Trophoblast cell (in vitro differentiated cells and primary cell): ENCODE results near the gene TFCP2L1.
"Not testable (repeated sequence)": the region's sequence is repeated elsewhere in the genome, so short reads cannot be mapped to it uniquely, and the experiment has no call there.

Experiments
- DNase-seq, 2 donors: peaks; one replicate each; pipeline ENCODE4 v3.0.0-alpha.2; 2016
- H2AFZ ChIP-seq: 2 replicates; pipeline ENCODE4 v1.6.1; 2013; ENCODE audit warnings: low read length, moderate library complexity, mild to moderate bottlenecking; ENCODE audit not compliant: insufficient read depth, poor library complexity
- H2AK5ac ChIP-seq: 2 replicates; pipeline ENCODE4 v1.6.1; 2013; ENCODE audit warnings: mild to moderate bottlenecking, low read length
- H2BK120ac ChIP-seq: 2 replicates; pipeline ENCODE4 v1.6.1; 2013; ENCODE audit warnings: low read length, mild to moderate bottlenecking, moderate library complexity; ENCODE audit not compliant: insufficient read depth, poor library complexity
- H2BK12ac ChIP-seq: 2 replicates; pipeline ENCODE4 v1.6.1; 2013; ENCODE audit warnings: mild to moderate bottlenecking, low read length, moderate library complexity
- H2BK5ac ChIP-seq: 2 replicates; pipeline ENCODE4 v1.6.1; 2013; ENCODE audit warnings: low read length, low read depth, moderate library complexity, mild to moderate bottlenecking; ENCODE audit not compliant: poor library complexity
- H3K14ac ChIP-seq: 2 replicates; pipeline ENCODE4 v1.6.1; 2013; ENCODE audit warnings: mild to moderate bottlenecking, low read length
- H3K18ac ChIP-seq: 2 replicates; pipeline ENCODE4 v1.6.1; 2013; ENCODE audit warnings: mild to moderate bottlenecking, low read length
- H3K23ac ChIP-seq: 2 replicates; pipeline ENCODE4 v1.6.1; 2013; ENCODE audit warnings: low read length
- H3K27ac ChIP-seq: 2 replicates; pipeline ENCODE4 v1.5.1; 2013; ENCODE audit warnings: low read depth, mild to moderate bottlenecking, inconsistent platforms, low read length, moderate library complexity
- H3K27me3 ChIP-seq: 2 replicates; pipeline ENCODE4 v1.6.1; 2013; ENCODE audit warnings: inconsistent platforms, mild to moderate bottlenecking, low read length, moderate library complexity; ENCODE audit not compliant: insufficient read depth
- H3K36me3 ChIP-seq, 2 experiments: 1 replicate in 1 of 2; 2 replicates in 1 of 2; pipeline ENCODE4 v1.6.1; 2013; ENCODE audit warnings: low read length in 2 of 2, mild to moderate bottlenecking in 2 of 2, moderate library complexity in 1 of 2; ENCODE audit not compliant: insufficient read depth in 2 of 2, control insufficient read depth in 1 of 2
- H3K4ac ChIP-seq: 2 replicates; pipeline ENCODE4 v1.6.1; 2013; ENCODE audit warnings: low read depth, mild to moderate bottlenecking, low read length, moderate library complexity
- H3K4me1 ChIP-seq, 2 experiments: 1 replicate in 1 of 2; 2 replicates in 1 of 2; pipeline ENCODE4 v1.6.1; 2013; ENCODE audit warnings: low read length in 2 of 2, mild to moderate bottlenecking in 2 of 2, moderate library complexity in 1 of 2; ENCODE audit not compliant: insufficient read depth in 2 of 2, control insufficient read depth in 1 of 2
- H3K4me2 ChIP-seq: 2 replicates; pipeline ENCODE4 v1.6.1; 2013; ENCODE audit warnings: inconsistent platforms, mild to moderate bottlenecking, low read length, moderate library complexity
- H3K4me3 ChIP-seq: 2 replicates; pipeline ENCODE4 v1.5.1; 2013; ENCODE audit warnings: mild to moderate bottlenecking, low read depth, low read length, inconsistent platforms
- H3K79me1 ChIP-seq: one replicate; pipeline ENCODE4 v1.6.1; 2013; ENCODE audit warnings: low read length
- H3K79me2 ChIP-seq: 2 replicates; pipeline ENCODE4 v1.6.1; 2013; ENCODE audit warnings: low read length, mild to moderate bottlenecking; ENCODE audit not compliant: control insufficient read depth, insufficient read depth, poor library complexity
- H3K9ac ChIP-seq: 2 replicates; pipeline ENCODE4 v1.6.1; 2013; ENCODE audit warnings: mild to moderate bottlenecking, low read length
- H3K9me3 ChIP-seq: 2 replicates; pipeline ENCODE4 v1.6.1; 2013; ENCODE audit warnings: low read depth, mild to moderate bottlenecking, control low read depth, inconsistent platforms, low read length; ENCODE audit not compliant: insufficient read depth
- H4K12ac ChIP-seq: 2 replicates; pipeline ENCODE4 v1.6.1; 2013; ENCODE audit warnings: low read depth, mild to moderate bottlenecking, low read length, moderate library complexity
- H4K8ac ChIP-seq: 2 replicates; pipeline ENCODE4 v1.6.1; 2013; ENCODE audit warnings: low read depth, mild to moderate bottlenecking, low read length, moderate library complexity
- H4K91ac ChIP-seq: one replicate; pipeline ENCODE4 v1.6.1; 2013; ENCODE audit warnings: low read depth, mild to moderate bottlenecking, low read length, moderate library complexity
- WGBS: extraction: QIAGEN DNeasy Blood & Tissue Kit; methylation state at CpG from one replicate; pipeline ENCODE4 v1.1.7; 2013; ENCODE audit warnings: missing lambda C conversion rate; ENCODE audit not compliant: insufficient read length, insufficient coverage; ENCODE audit errors: extremely low coverage; 5-methylcytosine and 5-hydroxymethylcytosine counted together

The TFCP2L1 gene

DNA sequence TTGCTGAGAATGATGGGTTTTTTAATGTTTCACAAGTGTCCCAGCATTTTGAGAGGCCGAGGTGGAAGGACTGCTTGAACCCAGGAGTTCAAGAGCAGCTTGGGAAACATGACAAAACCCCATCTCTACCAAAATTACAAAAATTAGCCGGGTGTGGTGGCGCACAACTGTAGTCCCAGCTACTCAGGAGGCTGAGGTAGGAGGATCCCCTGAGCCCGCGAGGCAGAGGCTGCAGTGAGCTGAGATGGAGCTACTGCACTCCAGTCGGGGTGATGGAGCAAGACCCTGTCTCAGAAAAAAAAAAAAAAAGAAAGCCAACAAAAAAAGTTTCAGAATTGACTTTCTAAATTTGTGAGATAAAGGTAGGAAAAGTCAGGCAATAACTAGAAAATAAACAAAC is 8.7 kb downstream of the TFCP2L1 start:
- no peak overlapping the region for H2AFZ ChIP-seq

DNA sequence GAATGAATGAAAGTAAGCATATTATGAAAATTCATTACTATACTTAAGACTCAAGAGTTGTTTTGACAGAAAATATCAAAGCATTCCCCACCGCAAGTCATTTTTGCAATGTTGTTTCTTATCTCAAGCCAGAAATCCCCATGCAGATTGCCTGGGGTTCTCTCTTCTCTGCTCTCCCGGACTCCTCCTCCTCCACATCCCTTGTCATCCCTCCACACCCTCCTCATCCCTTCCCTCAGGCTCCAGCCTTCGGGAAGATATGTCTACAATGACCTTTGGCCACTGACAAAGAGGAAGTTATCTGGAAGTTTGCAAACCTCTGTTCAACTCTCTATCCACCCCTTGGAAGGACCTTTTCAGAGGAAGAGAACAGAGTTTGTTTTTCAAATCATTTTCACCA is 11.9 kb downstream of the TFCP2L1 start:
- Histone ChIP-seq H3K79me2 (no peaks in the 10 kb centered on the region), H3K4me2 (no peak overlapping the region), H2BK12ac (no peak overlapping the region), H2AFZ (no peak overlapping the region), H3K79me1 (no peaks in the 10 kb centered on the region), H3K4ac (no peak overlapping the region), H3K9me3 (no peaks in the 10 kb centered on the region), H3K27ac (no peak overlapping the region), H3K4me1 (peaks cover 0 to 2% of the 10 kb centered on the region in 2 experiments), H3K9ac (no peak overlapping the region), H3K27me3 (no peaks in the 10 kb centered on the region), H3K36me3 (no peaks in the 10 kb centered on the region), H3K18ac (no peak overlapping the region), H4K12ac (no peak overlapping the region), H4K91ac (no peak overlapping the region), H4K8ac (no peak overlapping the region), H2BK120ac (no peak overlapping the region), H3K14ac (no peak overlapping the region), H2BK5ac (no peak overlapping the region), H3K4me3 (no peak overlapping the region), H3K23ac (no peak overlapping the region), H2AK5ac (no peak overlapping the region)
- no CpG with 5 or more reads among the region's 3 CpGs for WGBS
- DNase-seq, result peak; percentile 73 to 79

More for the DNA sequence above, 8.7 kb downstream of the TFCP2L1 start:
- Histone ChIP-seq H3K18ac (no peak overlapping the region), H2BK120ac (no peak overlapping the region), H3K9ac (no peak overlapping the region), H3K4me3 (no peak overlapping the region), H2BK5ac (no peak overlapping the region), H3K27ac (no peak overlapping the region), H3K4me2 (no peak overlapping the region), H3K9me3 (no peaks in the 10 kb centered on the region), H3K23ac (no peak overlapping the region), H3K4me1 (peaks cover 0 to 2% of the 10 kb centered on the region in 2 experiments), H3K14ac (no peak overlapping the region), H3K36me3 (no peaks in the 10 kb centered on the region), H3K79me2 (no peaks in the 10 kb centered on the region), H4K91ac (no peak overlapping the region), H2BK12ac (no peak overlapping the region), H3K27me3 (no peaks in the 10 kb centered on the region), H4K12ac (no peak overlapping the region), H3K79me1 (no peaks in the 10 kb centered on the region), H3K4ac (no peak overlapping the region), H4K8ac (no peak overlapping the region), H2AK5ac (no peak overlapping the region)
- DNase-seq, result no peak
- WGBS, result no CpG with 5 or more reads among the region's 6 CpGs

DNA sequence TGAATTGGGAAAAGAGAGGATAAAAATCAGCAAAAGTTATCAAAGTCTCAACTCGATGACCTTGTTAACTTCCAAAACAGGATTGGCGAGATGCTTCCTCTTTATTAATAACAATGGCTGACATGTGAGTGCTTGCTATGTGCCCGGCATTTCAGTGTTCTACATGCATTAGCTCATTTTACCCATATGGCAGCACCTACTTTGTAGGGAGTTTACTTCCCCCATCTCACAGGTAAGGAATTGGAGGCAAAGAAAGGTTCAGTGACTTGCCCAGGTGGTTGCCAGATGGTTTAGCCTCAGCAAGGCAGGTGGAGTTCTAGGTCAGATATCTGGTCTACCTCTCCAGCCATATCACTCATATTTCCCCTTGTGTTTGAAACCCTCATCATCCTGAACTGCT is 12.4 kb downstream of the TFCP2L1 start:
- Histone ChIP-seq H4K91ac (no peak overlapping the region), H3K27ac (no peak overlapping the region), H3K4me3 (no peak overlapping the region), H3K36me3 (no peaks in the 10 kb centered on the region), H3K4me1 (peaks cover 0 to 2% of the 10 kb centered on the region in 2 experiments), H2BK5ac (no peak overlapping the region), H3K4ac (no peak overlapping the region), H3K79me1 (no peaks in the 10 kb centered on the region), H2BK12ac (no peak overlapping the region), H3K9me3 (no peaks in the 10 kb centered on the region), H2AK5ac (no peak overlapping the region), H2BK120ac (no peak overlapping the region), H3K9ac (no peak overlapping the region), H3K18ac (no peak overlapping the region), H2AFZ (no peak overlapping the region), H4K12ac (no peak overlapping the region), H3K14ac (no peak overlapping the region), H3K79me2 (no peaks in the 10 kb centered on the region), H3K23ac (no peak overlapping the region), H3K27me3 (no peaks in the 10 kb centered on the region), H4K8ac (no peak overlapping the region), H3K4me2 (no peak overlapping the region)
- DNase-seq, result peak; percentile 33 to 78
- no CpG with 5 or more reads among the region's 3 CpGs for WGBS

DNA sequence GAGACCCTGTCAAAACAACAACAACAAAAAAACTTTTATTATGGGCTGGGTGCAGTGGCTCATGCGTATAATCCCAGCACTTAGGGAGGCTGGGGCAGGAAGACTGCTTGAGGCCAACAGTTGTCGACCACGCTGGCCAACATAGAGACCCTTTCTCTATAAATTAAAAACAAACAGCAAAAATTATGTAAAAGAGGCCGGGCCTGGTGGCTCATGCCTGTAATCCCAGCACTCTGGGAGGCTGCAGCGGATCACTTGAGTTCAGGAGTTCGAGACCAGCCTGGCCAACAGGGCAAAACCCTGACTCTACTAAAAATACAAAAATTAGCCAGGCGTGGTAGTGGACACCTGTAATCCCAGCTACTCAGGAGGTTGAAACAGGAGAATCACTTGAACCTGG is 15.6 kb downstream of the TFCP2L1 start:
- H3K9ac ChIP-seq, H3K18ac ChIP-seq, H3K36me3 ChIP-seq, H4K12ac ChIP-seq, H3K4ac ChIP-seq, H2BK12ac ChIP-seq, H3K4me3 ChIP-seq, H3K79me2 ChIP-seq, H3K9me3 ChIP-seq, H3K27ac ChIP-seq, H2BK5ac ChIP-seq, H2AK5ac ChIP-seq, H3K14ac ChIP-seq, H3K4me2 ChIP-seq, H3K27me3 ChIP-seq, H2BK120ac ChIP-seq, DNase-seq, H4K91ac ChIP-seq, H3K4me1 ChIP-seq, H2AFZ ChIP-seq, H3K23ac ChIP-seq, H4K8ac ChIP-seq, H3K79me1 ChIP-seq: not testable (repeated sequence)
- no CpG with 5 or more reads among the region's 7 CpGs for WGBS
